Tibial nerve (tissue), 4 donors: ENCODE results near the gene GALNTL6. TPM values are rescaled to one million over a fixed set of nuclear protein-coding genes. Genes with fewer than 3 reads are reported as not detected.

Experiments used
- DNase-seq, 2 donors: peaks; one replicate each; pipeline ENCODE4 v3.0.0-alpha.2; 2019; ENCODE audit warnings: low spot score in 2 of 2
- H3K27ac ChIP-seq, 4 donors: fragments of 200-600 bp; sonication (generic) in 3 of 4; one replicate each; pipeline ENCODE4 v1.5.1; 2017 to 2019; ENCODE audit warnings: mild to moderate bottlenecking in 1 of 4
- H3K27me3 ChIP-seq, 2 donors: fragments of 200-600 bp; sonication (generic) in 1 of 2; one replicate each; pipeline versions ENCODE4 v1.5.1 to v1.6.0; 2017 to 2019
- H3K36me3 ChIP-seq, 3 donors: fragments of 200-600 bp; sonication (generic); one replicate each; pipeline ENCODE4 v1.5.1; 2018 to 2019
- H3K4me1 ChIP-seq, 4 donors: fragments of 200-600 bp; sonication (generic) in 3 of 4; one replicate each; pipeline ENCODE4 v1.5.1; 2017 to 2019
- H3K4me3 ChIP-seq, 4 donors: fragments of 200-600 bp; sonication (generic) in 3 of 4; one replicate each; pipeline ENCODE4 v1.5.1; 2017 to 2019; ENCODE audit warnings: mild to moderate bottlenecking in 1 of 4, moderate library complexity in 1 of 4
- H3K9me3 ChIP-seq, 4 donors: fragments of 200-600 bp; sonication (generic) in 3 of 4; one replicate each; pipeline ENCODE4 v1.5.1; 2017 to 2019
- EP300 ChIP-seq, 2 donors: sonication (generic); formaldehyde crosslinking; IDR thresholded peaks; one replicate each; pipeline ENCODE4 v1.6.1; 2017; ENCODE audit warnings: antibody characterized with exemption in 2 of 2, mild to moderate bottlenecking in 1 of 2
- POLR2A ChIP-seq, 2 donors: fragments of 450-650 bp; IDR thresholded peaks; one replicate each; pipeline ENCODE4 v1.6.1; 2017; ENCODE audit warnings: antibody characterized with exemption in 2 of 2, mild to moderate bottlenecking in 2 of 2, moderate library complexity in 2 of 2
- WGBS, 2 donors: methylation state at CpG; one replicate each; pipeline ENCODE4 v1.1.5; 2018; 5-methylcytosine and 5-hydroxymethylcytosine counted together
- total RNA-seq, 4 donors: library from RNA; depleted of rRNA; stranded (reverse); fragments of >200 nt; gene quantifications; one replicate each; pipeline ENCODE4 v1.1.0, GENCODE V29; 2016
- TF ChIP-seq, protein P1 (sequence below), 5 experiments: fragments of 200-600 bp in 3 of 5; fragments of 450-650 bp in 2 of 5; sonication (generic) in 3 of 5; IDR thresholded peaks; one replicate each; pipeline ENCODE4 v1.5.1; 2016 to 2019; ENCODE audit warnings: antibody characterized with exemption in 5 of 5, mild to moderate bottlenecking in 3 of 5, moderate library complexity in 2 of 5

The GALNTL6 gene
- total RNA-seq, 4 donors from 2014 or later, result not detected

GRCh38 chr4:171847751-171848150 is 34.5 kb downstream of the GALNTL6 start:
- Histone ChIP-seq H3K9me3 (no peaks in the 10 kb centered on the region), H3K4me3 (no peak overlapping the region), H3K4me1 (no peaks in the 10 kb centered on the region), H3K36me3 (no peaks in the 10 kb centered on the region), H3K27ac (no peak overlapping the region), H3K27me3 (no peaks in the 10 kb centered on the region)
- DNase-seq, result no peak
- 67 to 83% methylated on average over 1 of the region's 1 CpG for WGBS, 2 donors
- TF ChIP-seq EP300 (IDR thresholded peaks at IDR 0.05), result no peak
- no peak for TF ChIP-seq POLR2A (IDR thresholded peaks at IDR 0.05)
- TF ChIP-seq, protein P1, sequence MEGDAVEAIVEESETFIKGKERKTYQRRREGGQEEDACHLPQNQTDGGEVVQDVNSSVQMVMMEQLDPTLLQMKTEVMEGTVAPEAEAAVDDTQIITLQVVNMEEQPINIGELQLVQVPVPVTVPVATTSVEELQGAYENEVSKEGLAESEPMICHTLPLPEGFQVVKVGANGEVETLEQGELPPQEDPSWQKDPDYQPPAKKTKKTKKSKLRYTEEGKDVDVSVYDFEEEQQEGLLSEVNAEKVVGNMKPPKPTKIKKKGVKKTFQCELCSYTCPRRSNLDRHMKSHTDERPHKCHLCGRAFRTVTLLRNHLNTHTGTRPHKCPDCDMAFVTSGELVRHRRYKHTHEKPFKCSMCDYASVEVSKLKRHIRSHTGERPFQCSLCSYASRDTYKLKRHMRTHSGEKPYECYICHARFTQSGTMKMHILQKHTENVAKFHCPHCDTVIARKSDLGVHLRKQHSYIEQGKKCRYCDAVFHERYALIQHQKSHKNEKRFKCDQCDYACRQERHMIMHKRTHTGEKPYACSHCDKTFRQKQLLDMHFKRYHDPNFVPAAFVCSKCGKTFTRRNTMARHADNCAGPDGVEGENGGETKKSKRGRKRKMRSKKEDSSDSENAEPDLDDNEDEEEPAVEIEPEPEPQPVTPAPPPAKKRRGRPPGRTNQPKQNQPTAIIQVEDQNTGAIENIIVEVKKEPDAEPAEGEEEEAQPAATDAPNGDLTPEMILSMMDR (IDR thresholded peaks at IDR 0.05), result no peak

GRCh38 chr4:171849686-171850222 is 36.5 kb downstream of the GALNTL6 start:
- Histone ChIP-seq H3K36me3 (no peaks in the 10 kb centered on the region), H3K27me3 (no peaks in the 10 kb centered on the region), H3K4me3 (no peak overlapping the region), H3K9me3 (no peaks in the 10 kb centered on the region), H3K4me1 (no peaks in the 10 kb centered on the region), H3K27ac (no peak overlapping the region)
- no peak for TF ChIP-seq POLR2A (IDR thresholded peaks at IDR 0.05)
- TF ChIP-seq EP300 (IDR thresholded peaks at IDR 0.05), result no peak
- TF ChIP-seq, protein P1 (IDR thresholded peaks at IDR 0.05), result no peak
- 91 to 94% methylated on average over 8 of the region's 8 CpGs for WGBS, 2 donors
- no peak for DNase-seq

GRCh38 chr4:171851295-171851694 is 38.1 kb downstream of the GALNTL6 start:
- no peaks in the 10 kb centered on the region for H3K27me3 ChIP-seq
- H3K4me1 ChIP-seq, result no peaks in the 10 kb centered on the region
- no peaks in the 10 kb centered on the region for H3K9me3 ChIP-seq
- no peak overlapping the region for H3K4me3 ChIP-seq
- TF ChIP-seq EP300 (IDR thresholded peaks at IDR 0.05) (no peak), POLR2A (IDR thresholded peaks at IDR 0.05) (no peak)
- TF ChIP-seq, protein P1 (IDR thresholded peaks at IDR 0.05), result no peak
- H3K27ac ChIP-seq, result no peak overlapping the region
- no peak for DNase-seq
- no peaks in the 10 kb centered on the region for H3K36me3 ChIP-seq

GRCh38 chr4:171857302-171858012 is 44.3 kb downstream of the GALNTL6 start:
- H3K4me1 ChIP-seq, result no peaks in the 10 kb centered on the region
- DNase-seq, result no peak
- TF ChIP-seq, protein P1 (IDR thresholded peaks at IDR 0.05), result no peak
- TF ChIP-seq POLR2A (IDR thresholded peaks at IDR 0.05) (no peak), EP300 (IDR thresholded peaks at IDR 0.05) (no peak)
- H3K27ac ChIP-seq, result no peak overlapping the region
- H3K9me3 ChIP-seq, result no peaks in the 10 kb centered on the region
- WGBS, 2 donors, result 69 to 74% methylated on average over 3 of the region's 3 CpGs
- H3K4me3 ChIP-seq, result no peak overlapping the region
- H3K27me3 ChIP-seq, result no peaks in the 10 kb centered on the region
- no peaks in the 10 kb centered on the region for H3K36me3 ChIP-seq

DNA sequence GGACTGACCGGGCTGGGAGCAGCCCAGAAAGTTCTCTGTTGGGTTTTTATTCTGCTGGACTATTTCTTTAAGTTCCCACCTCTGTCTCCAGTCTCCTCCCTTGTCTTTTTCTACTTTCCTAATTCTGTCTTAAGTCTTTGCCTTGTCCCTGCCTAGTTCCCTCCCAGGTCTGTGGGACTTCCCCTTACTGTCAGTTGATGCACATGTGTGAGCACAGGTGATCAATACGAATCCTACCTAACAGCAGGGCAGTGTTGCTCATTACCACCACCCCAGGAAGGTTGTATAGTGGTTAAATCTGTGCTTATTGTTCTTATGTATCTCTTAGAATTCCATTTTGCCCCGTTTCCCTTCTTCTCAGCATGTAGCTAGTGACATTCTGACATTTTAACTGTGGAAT is 62.1 kb downstream of the GALNTL6 start:
- no peaks in the 10 kb centered on the region for H3K4me1 ChIP-seq
- DNase-seq, result no peak
- H3K9me3 ChIP-seq, result no peaks in the 10 kb centered on the region
- H3K36me3 ChIP-seq, result peaks cover 0 to 2% (median 0%) of the 10 kb centered on the region in 3 donors
- H3K27ac ChIP-seq, result no peak overlapping the region
- TF ChIP-seq, protein P1 (IDR thresholded peaks at IDR 0.05), result no peak
- TF ChIP-seq EP300 (IDR thresholded peaks at IDR 0.05) (no peak), POLR2A (IDR thresholded peaks at IDR 0.05) (no peak)
- 81 to 93% methylated on average over 3 of the region's 3 CpGs for WGBS, 2 donors
- no peak overlapping the region for H3K4me3 ChIP-seq
- H3K27me3 ChIP-seq, result no peaks in the 10 kb centered on the region
